ENCODE measurements around the gene IGSF21. TPM values are rescaled to one million over a fixed set of nuclear protein-coding genes. Genes with fewer than 3 reads are reported as not detected.

IGSF21 gene
- total and polyA plus RNA-seq, 2 donors (not counting 3 experiments of a cell fraction or from before 2014, with no cell fraction given): not detected

DNA sequence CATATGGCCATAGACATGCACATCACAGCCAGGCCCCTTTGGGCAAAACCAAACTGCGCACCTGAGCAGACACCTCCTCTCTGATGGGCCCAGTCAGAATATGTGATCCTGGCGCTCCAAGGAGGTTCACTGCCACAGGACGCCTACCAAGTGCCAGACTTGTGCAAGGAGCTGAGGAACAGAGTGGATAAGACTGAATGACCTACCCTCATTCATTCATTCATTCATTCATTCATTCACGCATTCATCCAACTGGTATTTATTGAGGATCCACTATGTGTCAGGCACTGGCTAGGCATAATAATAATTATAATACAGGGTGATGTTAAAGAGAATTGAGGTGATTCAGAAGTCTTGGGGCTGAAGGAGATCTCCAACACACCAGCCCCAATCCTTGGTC, 2.4 kb upstream of the IGSF21 start:
- BruUV-seq (replicated peaks): no TSS peak
- POLR2A ChIA-PET: no interaction called here
- Histone ChIP-seq H3K9me1 (replicated peaks; ENCODE audit: control insufficient read depth, extremely low read depth, insufficient read depth, low read length) (no peaks in the 10 kb centered on the region), H3K4me2 (ENCODE audit: insufficient read depth, low read length) (no peak overlapping the region), H3K4me3 (replicated peaks in 1 of 3; ENCODE audit: insufficient read depth in 1 of 3, low read depth in 1 of 3, low read length in 3 of 3) (no peak overlapping the region), H3K4me1 (ENCODE audit: control insufficient read depth, extremely low read depth, insufficient read depth, low read length) (no peaks in the 10 kb centered on the region), H3K9me3 (replicated peaks; ENCODE audit: control insufficient read depth, insufficient read depth, low read length) (no peaks in the 10 kb centered on the region), H3K27me3 (ENCODE audit: control insufficient read depth in 2 of 2, insufficient read depth in 2 of 2, low read length in 2 of 2) (peaks cover 17 to 27% of the 10 kb centered on the region in 2 experiments), H4K20me1 (replicated peaks; ENCODE audit: control insufficient read depth, extremely low read depth, insufficient read depth, low read length) (no peaks in the 10 kb centered on the region), H3K36me3 (ENCODE audit: control insufficient read depth in 2 of 2, extremely low read depth in 1 of 2, insufficient read depth in 2 of 2, low read length in 2 of 2) (no peaks in the 10 kb centered on the region), H3K9ac (replicated peaks; ENCODE audit: extremely low read depth, insufficient read depth, low read length) (no peak overlapping the region), H2AFZ (ENCODE audit: low read depth, low read length) (no peak overlapping the region), H3K79me2 (ENCODE audit: control insufficient read depth, insufficient read depth, low read length) (no peaks in the 10 kb centered on the region), H3K27ac (ENCODE audit: insufficient read depth, low read depth, low read length) (no peak overlapping the region)
- dilution Hi-C loops (cut with MboI; ENCODE audit: extremely low pct_ligation_motif_present, low sequenced_read_pairs): no loop called here
- CTCF ChIA-PET: no interaction called here
- no peak for TF ChIP-seq POLR2AphosphoS5 (IDR thresholded peaks at IDR 0.05; ENCODE audit: insufficient read depth, low read depth, low read length)
- TF ChIP-seq, protein P1, sequence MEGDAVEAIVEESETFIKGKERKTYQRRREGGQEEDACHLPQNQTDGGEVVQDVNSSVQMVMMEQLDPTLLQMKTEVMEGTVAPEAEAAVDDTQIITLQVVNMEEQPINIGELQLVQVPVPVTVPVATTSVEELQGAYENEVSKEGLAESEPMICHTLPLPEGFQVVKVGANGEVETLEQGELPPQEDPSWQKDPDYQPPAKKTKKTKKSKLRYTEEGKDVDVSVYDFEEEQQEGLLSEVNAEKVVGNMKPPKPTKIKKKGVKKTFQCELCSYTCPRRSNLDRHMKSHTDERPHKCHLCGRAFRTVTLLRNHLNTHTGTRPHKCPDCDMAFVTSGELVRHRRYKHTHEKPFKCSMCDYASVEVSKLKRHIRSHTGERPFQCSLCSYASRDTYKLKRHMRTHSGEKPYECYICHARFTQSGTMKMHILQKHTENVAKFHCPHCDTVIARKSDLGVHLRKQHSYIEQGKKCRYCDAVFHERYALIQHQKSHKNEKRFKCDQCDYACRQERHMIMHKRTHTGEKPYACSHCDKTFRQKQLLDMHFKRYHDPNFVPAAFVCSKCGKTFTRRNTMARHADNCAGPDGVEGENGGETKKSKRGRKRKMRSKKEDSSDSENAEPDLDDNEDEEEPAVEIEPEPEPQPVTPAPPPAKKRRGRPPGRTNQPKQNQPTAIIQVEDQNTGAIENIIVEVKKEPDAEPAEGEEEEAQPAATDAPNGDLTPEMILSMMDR (IDR thresholded peaks at IDR 0.05; ENCODE audit: extremely low read depth in 1 of 2, insufficient read depth in 1 of 2, low read depth in 1 of 2, low read length in 2 of 2): no peak
- no peak for TF ChIP-seq FOS (IDR thresholded peaks at IDR 0.05; ENCODE audit: borderline replicate concordance, insufficient read depth, low read length)
- TF ChIP-seq JUN (IDR thresholded peaks at IDR 0.05; ENCODE audit: borderline replicate concordance, insufficient read depth, insufficient read length, low read depth): no peak
- TF ChIP-seq, protein P2, sequence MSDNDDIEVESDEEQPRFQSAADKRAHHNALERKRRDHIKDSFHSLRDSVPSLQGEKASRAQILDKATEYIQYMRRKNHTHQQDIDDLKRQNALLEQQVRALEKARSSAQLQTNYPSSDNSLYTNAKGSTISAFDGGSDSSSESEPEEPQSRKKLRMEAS (IDR thresholded peaks at IDR 0.05; ENCODE audit: insufficient read depth, insufficient read length): no peak
- TF ChIP-seq EZH2 (IDR thresholded peaks at IDR 0.05; ENCODE audit: borderline replicate concordance, low read depth, low read length, severe bottlenecking): no peak
- TF ChIP-seq MYC (IDR thresholded peaks at IDR 0.05; ENCODE audit: low read depth, low read length): no peak
- no peak for TF ChIP-seq POLR2A (IDR thresholded peaks at IDR 0.05; ENCODE audit: low read depth, low read length)
- TF ChIP-seq GATA2 (IDR thresholded peaks at IDR 0.05; ENCODE audit: insufficient read depth, insufficient read length, low read depth, low read length): no peak
- intact Hi-C loops (cut with micrococcal nuclease): no loop called here
- FAIRE-seq: no peak
- no peak for DNase-seq (ENCODE audit: low read depth, low spot score)
